HG02798 (cell line): ENCODE measurements around the gene SSTR3.

ENCODE experiments used
- ATAC-seq: cut with Tn5 transposase; IDR thresholded peaks from one replicate; pipeline ENCODE4 v1.9.1; 2021; ENCODE audit warnings: mild to moderate bottlenecking; ENCODE audit not compliant: unreplicated experiment, poor library complexity

The SSTR3 gene

GRCh38 chr22:37183432-37184379 lies 28.6 kb downstream of the SSTR3 start:
- ATAC-seq: no peak

GRCh38 chr22:37182949-37183245 lies 29.4 kb downstream of the SSTR3 start:
- no peak for ATAC-seq

- ATAC-seq: no peak
These were observed 30.0 kb downstream of the SSTR3 start for GRCh38 chr22:37182101-37182948.

GRCh38 chr22:37181681-37182080 lies 30.6 kb downstream of the SSTR3 start:
- ATAC-seq: no peak

GRCh38 chr22:37180531-37181231 lies 31.6 kb downstream of the SSTR3 start:
- ATAC-seq: no peak

GRCh38 chr22:37179622-37180420 lies 32.5 kb downstream of the SSTR3 start:
- no peak for ATAC-seq

GRCh38 chr22:37179126-37179470 lies 33.2 kb downstream of the SSTR3 start:
- ATAC-seq: no peak

GRCh38 chr22:37178350-37179125 lies 33.7 kb downstream of the SSTR3 start:
- no peak for ATAC-seq

GRCh38 chr22:37177755-37178154 lies 34.5 kb downstream of the SSTR3 start:
- ATAC-seq: no peak

GRCh38 chr22:37177221-37177620 lies 35.1 kb downstream of the SSTR3 start:
- ATAC-seq: no peak

GRCh38 chr22:37176464-37177061 lies 35.7 kb downstream of the SSTR3 start:
- ATAC-seq: no peak

GRCh38 chr22:37175414-37176281 lies 36.6 kb downstream of the SSTR3 start:
- no peak for ATAC-seq

GRCh38 chr22:37174964-37175363 lies 37.3 kb downstream of the SSTR3 start:
- ATAC-seq: no peak

- ATAC-seq: no peak
These were observed 38.6 kb downstream of the SSTR3 start for GRCh38 chr22:37173709-37174108.

GRCh38 chr22:37172266-37173245 lies 39.7 kb downstream of the SSTR3 start:
- no peak for ATAC-seq

GRCh38 chr22:37171662-37172061 lies 40.6 kb downstream of the SSTR3 start:
- ATAC-seq: no peak
